ENCODE results near the gene KIAA1217. TPM values are rescaled to one million over a fixed set of nuclear protein-coding genes. Genes with fewer than 3 reads are reported as not detected.

KIAA1217 gene
- polyA plus RNA-seq, 3 donors, result not detected

DNA sequence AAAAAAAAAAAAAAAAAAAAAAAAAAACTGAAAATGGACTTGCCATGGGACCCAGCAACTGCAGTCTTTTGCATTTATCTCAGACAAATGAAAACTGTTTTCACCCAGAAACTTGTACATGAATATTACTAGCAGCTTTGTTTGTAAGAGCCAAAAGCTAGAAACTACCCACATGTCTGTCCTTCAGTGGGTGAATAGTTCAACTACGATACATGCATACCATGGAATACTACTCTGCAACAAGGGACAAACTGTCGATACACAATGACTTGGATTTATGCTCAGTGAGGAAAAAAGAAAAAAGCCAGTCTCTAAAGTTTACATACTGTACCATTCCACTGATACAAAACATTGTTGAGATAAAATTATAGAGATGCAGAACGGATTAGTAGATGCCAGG, 195.6 kb downstream of the KIAA1217 start:
- no peaks in the 10 kb centered on the region for H3K79me2 ChIP-seq (ENCODE audit: insufficient read depth, low read length)
- H3K36me3 ChIP-seq (replicated peaks in 1 of 2; ENCODE audit: control insufficient read depth in 1 of 2, insufficient read depth in 2 of 2, low read length in 2 of 2), result no peaks in the 10 kb centered on the region
- H2AFZ ChIP-seq (ENCODE audit: insufficient read depth, low read depth, low read length, poor library complexity, severe bottlenecking), result no peak overlapping the region
- no peaks in the 10 kb centered on the region for H3K27me3 ChIP-seq (ENCODE audit: control insufficient read depth in 2 of 2, insufficient read depth in 2 of 2, low read length in 2 of 2)
- peaks cover 0 to 1% (median 0%) of the 10 kb centered on the region in 7 donors for H3K9me3 Mint-ChIP-seq
- H3K4me1 ChIP-seq (ENCODE audit: control insufficient read depth in 1 of 2, insufficient read depth in 2 of 2, low read length in 2 of 2), result no peaks in the 10 kb centered on the region
- intact Hi-C loops (cut with micrococcal nuclease), result no loop called here
- H3K27ac Mint-ChIP-seq, result no peak overlapping the region
- H3K9me3 ChIP-seq (replicated peaks in 1 of 2; ENCODE audit: control insufficient read depth in 1 of 2, insufficient read depth in 1 of 2, low read length in 2 of 2), result no peaks in the 10 kb centered on the region
- no peak overlapping the region for H3K27ac ChIP-seq (ENCODE audit: low read depth in 1 of 2, low read length in 2 of 2)
- H3K9ac ChIP-seq (ENCODE audit: insufficient read depth, low read length, poor library complexity, severe bottlenecking), result no peak overlapping the region
- H3K4me3 Mint-ChIP-seq, result no peak overlapping the region
- H3K4me3 ChIP-seq (replicated peaks in 1 of 3; ENCODE audit: low read depth in 2 of 3, low read length in 3 of 3), result no peak overlapping the region
- H4K20me1 ChIP-seq (ENCODE audit: insufficient read depth, low read length), result no peaks in the 10 kb centered on the region
- TF ChIP-seq CTCF (IDR thresholded peaks at IDR 0.05), result no peak
- H3K27me3 Mint-ChIP-seq (ENCODE audit: low read depth in 3 of 3), result peaks cover 0 to 2% (median 0%) of the 10 kb centered on the region in 3 donors
- no peaks in the 10 kb centered on the region for H3K36me3 Mint-ChIP-seq
- no peak for DNase-seq
- no peaks in the 10 kb centered on the region for H3K4me1 Mint-ChIP-seq
- no CpG with 5 or more reads among the region's 3 CpGs for WGBS (ENCODE audit: insufficient coverage)
- no peak overlapping the region for H3K4me2 ChIP-seq (replicated peaks; ENCODE audit: extremely low read depth, low read length, poor library complexity, severe bottlenecking)

GRCh38 chr10:24405635-24406034, 196.7 kb downstream of the KIAA1217 start:
- no peaks in the 10 kb centered on the region for H3K27me3 ChIP-seq (ENCODE audit: control insufficient read depth in 2 of 2, insufficient read depth in 2 of 2, low read length in 2 of 2)
- H3K9ac ChIP-seq (ENCODE audit: insufficient read depth, low read length, poor library complexity, severe bottlenecking), result no peak overlapping the region
- no peaks in the 10 kb centered on the region for H3K79me2 ChIP-seq (ENCODE audit: insufficient read depth, low read length)
- intact Hi-C loops (cut with micrococcal nuclease), result no loop called here
- no peak overlapping the region for H3K27ac Mint-ChIP-seq
- no peak overlapping the region for H3K4me3 ChIP-seq (replicated peaks in 1 of 3; ENCODE audit: low read depth in 2 of 3, low read length in 3 of 3)
- no peaks in the 10 kb centered on the region for H3K9me3 ChIP-seq (replicated peaks in 1 of 2; ENCODE audit: control insufficient read depth in 1 of 2, insufficient read depth in 1 of 2, low read length in 2 of 2)
- no peaks in the 10 kb centered on the region for H4K20me1 ChIP-seq (ENCODE audit: insufficient read depth, low read length)
- H3K4me1 ChIP-seq (ENCODE audit: control insufficient read depth in 1 of 2, insufficient read depth in 2 of 2, low read length in 2 of 2), result no peaks in the 10 kb centered on the region
- peaks cover 0 to 2% (median 0%) of the 10 kb centered on the region in 3 donors for H3K27me3 Mint-ChIP-seq (ENCODE audit: low read depth in 3 of 3)
- no peak for DNase-seq
- TF ChIP-seq CTCF (IDR thresholded peaks at IDR 0.05), result no peak
- WGBS (ENCODE audit: insufficient coverage), result no CpG with 5 or more reads among the region's 1 CpG
- H3K27ac ChIP-seq (ENCODE audit: low read depth in 1 of 2, low read length in 2 of 2), result no peak overlapping the region
- no peaks in the 10 kb centered on the region for H3K36me3 ChIP-seq (replicated peaks in 1 of 2; ENCODE audit: control insufficient read depth in 1 of 2, insufficient read depth in 2 of 2, low read length in 2 of 2)
- no peak overlapping the region for H2AFZ ChIP-seq (ENCODE audit: insufficient read depth, low read depth, low read length, poor library complexity, severe bottlenecking)
- H3K4me1 Mint-ChIP-seq, result no peaks in the 10 kb centered on the region
- no peak overlapping the region for H3K4me2 ChIP-seq (replicated peaks; ENCODE audit: extremely low read depth, low read length, poor library complexity, severe bottlenecking)
- H3K36me3 Mint-ChIP-seq, result no peaks in the 10 kb centered on the region
- peaks cover 0 to 1% (median 0%) of the 10 kb centered on the region in 7 donors for H3K9me3 Mint-ChIP-seq
- no peak overlapping the region for H3K4me3 Mint-ChIP-seq
